B cell (primary cell): ENCODE data around the gene EGFR. TPM values are rescaled to one million over a fixed set of nuclear protein-coding genes. Genes with fewer than 3 reads are reported as not detected.

Experiments
- ATAC-seq: fragments of 200-7000 bp; cut with Tn5 transposase; one replicate; pipeline ENCODE4 v1.10.0; 2021; ENCODE audit warnings: low read depth, mild to moderate bottlenecking, moderate number of reproducible peaks, moderate library complexity
- CTCF ChIA-PET: fragments of 350-600 bp; sonication (Branson Sonifier 250); formaldehyde crosslinking; loops from one replicate; lab custom pipeline; 2021; ENCODE audit warnings: antibody characterized with exemption, inconsistent platforms; lab: Charles Lee
- POLR2A ChIA-PET: fragments of 350-600 bp; sonication (Branson Sonifier 250); formaldehyde crosslinking; loops from one replicate; lab custom pipeline; 2021; ENCODE audit warnings: antibody characterized with exemption; lab: Charles Lee
- DNase-seq: peaks from one replicate; pipeline ENCODE4 v3.0.0; 2013
- H2AFZ ChIP-seq: 2 replicates; pipeline ENCODE4 v1.6.1; 2012; ENCODE audit warnings: mild to moderate bottlenecking, low read depth, low read length; ENCODE audit not compliant: insufficient read depth, poor library complexity, severe bottlenecking
- H3K27ac ChIP-seq, 2 donors: 1 replicate in 1 of 2; 2 replicates in 1 of 2; pipeline ENCODE4 v1.5.1; 2012 to 2013; ENCODE audit warnings: low read length in 2 of 2, mild to moderate bottlenecking in 2 of 2, moderate library complexity in 1 of 2
- H3K27me3 ChIP-seq, 4 experiments: fragments of 200-600 bp in 1 of 4; sonication (generic) in 1 of 4; replicated peaks in 1 of 4; 1 replicate in 2 of 4; 2 replicates in 2 of 4; pipeline versions ENCODE4 v1.6.1 to v1.7.0; 2013 to 2016; ENCODE audit warnings: low read length in 3 of 4, mild to moderate bottlenecking in 2 of 4, mixed read lengths in 1 of 4, moderate library complexity in 1 of 4; ENCODE audit not compliant: insufficient read depth in 4 of 4, control insufficient read depth in 3 of 4; ENCODE audit errors: control extremely low read depth in 1 of 4
- H3K36me3 ChIP-seq, 2 experiments: replicated peaks in 1 of 2; 1 replicate in 1 of 2; 2 replicates in 1 of 2; pipeline versions ENCODE4 v1.6.1 to v1.7.1; 2013; ENCODE audit warnings: low read length in 1 of 2; ENCODE audit not compliant: insufficient read depth in 2 of 2, control insufficient read depth in 1 of 2; ENCODE audit errors: control extremely low read depth in 1 of 2, extremely low read depth in 1 of 2
- H3K4me1 ChIP-seq, 2 donors: fragments of 200-600 bp in 1 of 2; sonication (generic) in 1 of 2; 1 replicate in 1 of 2; 2 replicates in 1 of 2; pipeline versions ENCODE4 v1.5.1 to v1.6.1; 2013 to 2017; ENCODE audit warnings: low read length in 2 of 2; ENCODE audit not compliant: control insufficient read depth in 2 of 2, insufficient read depth in 2 of 2
- H3K4me2 ChIP-seq: replicated peaks from 2 replicates; pipeline ENCODE3; 2012; ENCODE audit warnings: mild to moderate bottlenecking, low read depth, low read length; ENCODE audit not compliant: poor library complexity, severe bottlenecking
- H3K4me3 ChIP-seq, 5 experiments: fragments of 200-600 bp in 1 of 5; sonication (generic) in 1 of 5; 1 replicate in 3 of 5; 2 replicates in 2 of 5; pipeline versions ENCODE4 v1.5.1 to v1.7.0; 2011 to 2016; ENCODE audit warnings: low read length in 4 of 5, mild to moderate bottlenecking in 4 of 5, low read depth in 2 of 5, control low read depth in 1 of 5, moderate library complexity in 1 of 5; ENCODE audit not compliant: insufficient read depth in 1 of 5; ENCODE audit errors: control extremely low read depth in 1 of 5, extremely low read depth in 1 of 5
- H3K79me2 ChIP-seq: fragments of 200-600 bp; sonication (generic); one replicate; pipeline ENCODE4 v1.6.0; 2016; ENCODE audit warnings: low read length; ENCODE audit not compliant: control insufficient read depth, insufficient read depth
- H3K9ac ChIP-seq: fragments of 200-600 bp; sonication (generic); 2 replicates; pipeline ENCODE4 v1.6.1; 2017; ENCODE audit warnings: mild to moderate bottlenecking, low read length, moderate library complexity
- H3K9me3 ChIP-seq, 3 donors: one replicate each; pipeline versions ENCODE4 v1.6.1 to v1.7.1; 2013; ENCODE audit warnings: low read length in 2 of 3; ENCODE audit not compliant: control insufficient read depth in 2 of 3, insufficient read depth in 1 of 3; ENCODE audit errors: control extremely low read depth in 1 of 3
- H4K20me1 ChIP-seq: 2 replicates; pipeline ENCODE4 v1.6.0; 2012; ENCODE audit warnings: mild to moderate bottlenecking, low read length; ENCODE audit not compliant: insufficient read depth, control insufficient read depth, poor library complexity, severe bottlenecking
- H3K27ac Mint-ChIP-seq: one replicate; pipeline ENCODE4 v1.8.0; 2021; ENCODE audit warnings: mixed read lengths
- H3K27me3 Mint-ChIP-seq: one replicate; pipeline ENCODE4 v1.8.0; 2021; ENCODE audit warnings: mixed read lengths
- H3K4me1 Mint-ChIP-seq: one replicate; pipeline ENCODE4 v1.8.0; 2021; ENCODE audit warnings: mixed read lengths
- H3K4me3 Mint-ChIP-seq: one replicate; pipeline ENCODE4 v1.8.0; 2021; ENCODE audit warnings: mixed read lengths
- H3K9me3 Mint-ChIP-seq: one replicate; pipeline ENCODE4 v1.8.0; 2022; ENCODE audit warnings: mixed read lengths; ENCODE audit not compliant: insufficient read depth
- CTCF ChIP-seq: fragments of 200-600 bp; IDR thresholded peaks from one replicate; pipeline ENCODE4 v1.8.0; 2022; ENCODE audit warnings: antibody characterized with exemption, mild to moderate bottlenecking
- EZH2 ChIP-seq: IDR thresholded peaks from 2 replicates; pipeline ENCODE4 v1.6.1; 2012; ENCODE audit warnings: borderline replicate concordance, low read depth, mild to moderate bottlenecking, moderate library complexity, low read length; ENCODE audit not compliant: insufficient read depth, poor library complexity, severe bottlenecking
- WGBS: methylation state at CpG from one replicate; pipeline ENCODE4 v1.1.5; 2013; ENCODE audit warnings: missing lambda C conversion rate; ENCODE audit not compliant: insufficient coverage; 5-methylcytosine and 5-hydroxymethylcytosine counted together
- intact Hi-C: fragments of 100-400 bp; cut with micrococcal nuclease; formaldehyde crosslinking; loops from one replicate; pipeline ENCODE4 v1.10.0; 2022
- polyA plus RNA-seq: library from polyadenylated mRNA; depleted of rRNA; stranded (reverse); fragments of >200 nt; gene quantifications from 2 replicates; pipeline ENCODE4 v1.2.3, GENCODE V29; 2012
- total RNA-seq, 2 donors: library from RNA; stranded (reverse); fragments of 120-200 nt in 1 of 2; gene quantifications; 1 replicate in 1 of 2; 2 replicates in 1 of 2; pipeline versions ENCODE4 v1.2.3 to v1.2.4, GENCODE V29; 2013 to 2022

EGFR gene
- total and polyA plus RNA-seq, 2 donors (not counting 1 experiment from before 2014, with no cell fraction given), result not detected

DNA sequence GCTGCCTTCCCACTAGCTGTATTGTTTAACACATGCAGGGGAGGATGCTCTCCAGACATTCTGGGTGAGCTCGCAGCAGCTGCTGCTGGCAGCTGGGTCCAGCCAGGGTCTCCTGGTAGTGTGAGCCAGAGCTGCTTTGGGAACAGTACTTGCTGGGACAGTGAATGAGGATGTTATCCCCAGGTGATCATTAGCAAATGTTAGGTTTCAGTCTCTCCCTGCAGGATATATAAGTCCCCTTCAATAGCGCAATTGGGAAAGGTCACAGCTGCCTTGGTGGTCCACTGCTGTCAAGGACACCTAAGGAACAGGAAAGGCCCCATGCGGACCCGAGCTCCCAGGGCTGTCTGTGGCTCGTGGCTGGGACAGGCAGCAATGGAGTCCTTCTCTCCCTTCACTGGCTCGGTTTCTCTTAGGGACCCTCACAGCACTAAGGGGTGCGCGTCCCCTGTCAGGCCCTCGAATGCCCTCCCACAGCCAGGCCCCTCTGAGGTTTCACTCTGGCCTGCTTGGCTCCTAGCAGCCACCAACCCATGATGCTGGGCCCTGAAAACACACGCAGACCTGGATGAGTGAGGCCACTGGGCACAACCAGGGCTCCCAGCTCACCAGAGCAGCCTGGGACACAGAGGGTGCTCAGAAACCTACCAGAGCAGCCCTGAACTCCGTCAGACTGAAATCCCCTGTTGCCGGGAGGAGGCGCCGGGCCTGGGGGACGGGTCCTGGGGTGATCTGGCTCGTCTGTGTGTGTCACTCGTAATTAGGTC is 173.3 kb downstream of the EGFR start:
- POLR2A ChIA-PET, result no interaction called here
- no peaks in the 10 kb centered on the region for H3K4me1 ChIP-seq
- Mint-ChIP-seq H3K27me3 (peaks cover 11% of the 10 kb centered on the region), H3K4me3 (no peak overlapping the region), H3K4me1 (no peaks in the 10 kb centered on the region), H3K9me3 (no peaks in the 10 kb centered on the region), H3K27ac (no peak overlapping the region)
- no peaks in the 10 kb centered on the region for H4K20me1 ChIP-seq
- H3K27ac ChIP-seq, result no peak overlapping the region
- intact Hi-C loops, result no loop called here
- H3K4me2 ChIP-seq, result no peak overlapping the region
- CTCF ChIA-PET, result no interaction called here
- H2AFZ ChIP-seq, result no peak overlapping the region
- H3K79me2 ChIP-seq, result no peaks in the 10 kb centered on the region
- ATAC-seq (no peak), DNase-seq (no peak)
- 89% methylated on average over 17 of the region's 17 CpGs for whole genome bisulfite sequencing
- no peak overlapping the region for H3K4me3 ChIP-seq
- H3K27me3 ChIP-seq, result no peaks in the 10 kb centered on the region
- no peaks in the 10 kb centered on the region for H3K9me3 ChIP-seq
- no peak overlapping the region for H3K9ac ChIP-seq
- TF ChIP-seq EZH2 (no peak), CTCF (no peak)
- H3K36me3 ChIP-seq, result no peaks in the 10 kb centered on the region

- Mint-ChIP-seq H3K27me3 (peaks cover 15% of the 10 kb centered on the region), H3K27ac (no peak overlapping the region), H3K4me3 (no peak overlapping the region), H3K9me3 (no peaks in the 10 kb centered on the region), H3K4me1 (no peaks in the 10 kb centered on the region)
- DNase-seq (no peak), ATAC-seq (no peak)
- H3K9me3 ChIP-seq, result no peaks in the 10 kb centered on the region
- no peak overlapping the region for H3K4me3 ChIP-seq
- H3K36me3 ChIP-seq, result no peaks in the 10 kb centered on the region
- no peaks in the 10 kb centered on the region for H3K79me2 ChIP-seq
- ChIA-PET CTCF (no interaction called here), POLR2A (no interaction called here)
- no peak overlapping the region for H3K27ac ChIP-seq
- no peak overlapping the region for H3K4me2 ChIP-seq
- H3K27me3 ChIP-seq, result no peaks in the 10 kb centered on the region
- no peak overlapping the region for H3K9ac ChIP-seq
- WGBS, result 80% methylated on average over 4 of the region's 7 CpGs
- no peaks in the 10 kb centered on the region for H3K4me1 ChIP-seq
- H2AFZ ChIP-seq, result no peak overlapping the region
- no peaks in the 10 kb centered on the region for H4K20me1 ChIP-seq
- TF ChIP-seq CTCF, result no peak
- TF ChIP-seq EZH2, result no peak
- intact Hi-C loops, result no loop called here
Observed at GRCh38 chr7:55192723-55193122, 173.9 kb downstream of the EGFR start.
